ENCODE measurements around the gene AGXT2. TPM values are rescaled to one million over a fixed set of nuclear protein-coding genes. Genes with fewer than 3 reads are reported as not detected.

AGXT2 gene
- total and polyA plus RNA-seq, 10 of the 15 experiments (the other 5 are each of a cell fraction or from before 2014, with no cell fraction given) = not detected

GRCh38 chr5:34977934-34978613 is 69.7 kb downstream of the AGXT2 start (continued):
- TF ChIP-seq REST (IDR thresholded peaks at IDR 0.05; ENCODE audit: low read depth, low read length) = no peak
- peak; percentile 43; the same call in 1 of the 2 replicates for TF ChIP-seq MLLT1 (IDR thresholded peaks at IDR 0.05)
- TF ChIP-seq EP300 (IDR thresholded peaks at IDR 0.05; ENCODE audit: borderline replicate concordance in 1 of 2, control insufficient read depth in 1 of 2, low read depth in 2 of 2, low read length in 2 of 2) = peak; percentile 22 to 25; a peak in 1 of 4 replicates
- no peak for TF ChIP-seq SIX5 (IDR thresholded peaks at IDR 0.05; ENCODE audit: low read depth, low read length, severe bottlenecking)
- peak; percentile 63 for TF ChIP-seq MTA2 (IDR thresholded peaks at IDR 0.05; ENCODE audit: low read depth)
- no peak for TF ChIP-seq TCF12 (IDR thresholded peaks at IDR 0.05; ENCODE audit: low read depth, low read length)
- TF ChIP-seq IKZF2 (IDR thresholded peaks at IDR 0.05) = peak; percentile 37 to 63; a peak in 3 of 4 replicates
- TF ChIP-seq, protein P1, sequence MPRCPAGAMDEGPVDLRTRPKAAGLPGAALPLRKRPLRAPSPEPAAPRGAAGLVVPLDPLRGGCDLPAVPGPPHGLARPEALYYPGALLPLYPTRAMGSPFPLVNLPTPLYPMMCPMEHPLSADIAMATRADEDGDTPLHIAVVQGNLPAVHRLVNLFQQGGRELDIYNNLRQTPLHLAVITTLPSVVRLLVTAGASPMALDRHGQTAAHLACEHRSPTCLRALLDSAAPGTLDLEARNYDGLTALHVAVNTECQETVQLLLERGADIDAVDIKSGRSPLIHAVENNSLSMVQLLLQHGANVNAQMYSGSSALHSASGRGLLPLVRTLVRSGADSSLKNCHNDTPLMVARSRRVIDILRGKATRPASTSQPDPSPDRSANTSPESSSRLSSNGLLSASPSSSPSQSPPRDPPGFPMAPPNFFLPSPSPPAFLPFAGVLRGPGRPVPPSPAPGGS (IDR thresholded peaks at IDR 0.05; ENCODE audit: borderline replicate concordance, insufficient read depth, low read depth, low read length, poor library complexity, severe bottlenecking) = no peak
- 0 out of 2 replicates have a peak, but pooled peaks have one; percentile 23 for TF ChIP-seq NR2F1 (conservative IDR thresholded peaks at IDR 0.05)
- peak; percentile 50; the same call in 1 of the 2 replicates for TF ChIP-seq IKZF1 (conservative IDR thresholded peaks at IDR 0.05)
- TF ChIP-seq, protein P2, sequence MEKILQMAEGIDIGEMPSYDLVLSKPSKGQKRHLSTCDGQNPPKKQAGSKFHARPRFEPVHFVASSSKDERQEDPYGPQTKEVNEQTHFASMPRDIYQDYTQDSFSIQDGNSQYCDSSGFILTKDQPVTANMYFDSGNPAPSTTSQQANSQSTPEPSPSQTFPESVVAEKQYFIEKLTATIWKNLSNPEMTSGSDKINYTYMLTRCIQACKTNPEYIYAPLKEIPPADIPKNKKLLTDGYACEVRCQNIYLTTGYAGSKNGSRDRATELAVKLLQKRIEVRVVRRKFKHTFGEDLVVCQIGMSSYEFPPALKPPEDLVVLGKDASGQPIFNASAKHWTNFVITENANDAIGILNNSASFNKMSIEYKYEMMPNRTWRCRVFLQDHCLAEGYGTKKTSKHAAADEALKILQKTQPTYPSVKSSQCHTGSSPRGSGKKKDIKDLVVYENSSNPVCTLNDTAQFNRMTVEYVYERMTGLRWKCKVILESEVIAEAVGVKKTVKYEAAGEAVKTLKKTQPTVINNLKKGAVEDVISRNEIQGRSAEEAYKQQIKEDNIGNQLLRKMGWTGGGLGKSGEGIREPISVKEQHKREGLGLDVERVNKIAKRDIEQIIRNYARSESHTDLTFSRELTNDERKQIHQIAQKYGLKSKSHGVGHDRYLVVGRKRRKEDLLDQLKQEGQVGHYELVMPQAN (conservative IDR thresholded peaks at IDR 0.05) = no peak

Measured in GM12878 (cell line).